ENCODE results near the gene FOXL2.

Gene FOXL2

GRCh38 chr3:138938056-138938876 is 8.7 kb downstream of the FOXL2 start:
- no peaks in the 10 kb centered on the region for H4K20me1 ChIP-seq (ENCODE audit: insufficient read depth, low read length)
- peaks cover 2% of the 10 kb centered on the region; the same call in 1 of the 2 replicates for H3K27me3 ChIP-seq (ENCODE audit: insufficient read depth, low read length)
- H3K27ac ChIP-seq (ENCODE audit: low read depth, low read length, poor library complexity, severe bottlenecking): no peak overlapping the region
- H3K36me3 ChIP-seq (ENCODE audit: insufficient read depth, low read length): no peaks in the 10 kb centered on the region
- H3K9ac ChIP-seq (ENCODE audit: low read length): no peak overlapping the region
- no peaks in the 10 kb centered on the region for H3K9me2 ChIP-seq (ENCODE audit: low read depth, low read length)
- peaks cover 8% of the 10 kb centered on the region for H3K4me1 ChIP-seq (ENCODE audit: insufficient read depth, low read length, severe bottlenecking)
- H3K4me3 ChIP-seq (ENCODE audit: low read depth, low read length, poor library complexity, severe bottlenecking): no peak overlapping the region
- no peak overlapping the region for H3K4me2 ChIP-seq (ENCODE audit: low read length)
- H2AFZ ChIP-seq (ENCODE audit: low read length): no peak overlapping the region
- H3F3A ChIP-seq (ENCODE audit: insufficient read depth, low read length): no peaks in the 10 kb centered on the region
- H3K79me2 ChIP-seq (ENCODE audit: insufficient read depth, low read length): no peaks in the 10 kb centered on the region
- TF ChIP-seq EZH2 (IDR thresholded peaks at IDR 0.05; ENCODE audit: borderline replicate concordance, low read length) (no peak), CTCF (IDR thresholded peaks at IDR 0.05; ENCODE audit: low read length) (no peak)
- H3K9me3 ChIP-seq (ENCODE audit: low read length): no peaks in the 10 kb centered on the region

GRCh38 chr3:138937690-138938055 is 9.3 kb downstream of the FOXL2 start:
- Histone ChIP-seq H3K4me1 (ENCODE audit: insufficient read depth, low read length, severe bottlenecking) (peaks cover 8% of the 10 kb centered on the region), H3K9me2 (ENCODE audit: low read depth, low read length) (no peaks in the 10 kb centered on the region), H3K9ac (ENCODE audit: low read length) (no peak overlapping the region), H3F3A (ENCODE audit: insufficient read depth, low read length) (no peaks in the 10 kb centered on the region), H3K79me2 (ENCODE audit: insufficient read depth, low read length) (no peaks in the 10 kb centered on the region), H3K36me3 (ENCODE audit: insufficient read depth, low read length) (no peaks in the 10 kb centered on the region), H3K9me3 (ENCODE audit: low read length) (no peaks in the 10 kb centered on the region), H2AFZ (ENCODE audit: low read length) (no peak overlapping the region), H3K27me3 (ENCODE audit: insufficient read depth, low read length) (peaks cover 2% of the 10 kb centered on the region; the same call in 1 of the 2 replicates), H3K27ac (ENCODE audit: low read depth, low read length, poor library complexity, severe bottlenecking) (no peak overlapping the region), H4K20me1 (ENCODE audit: insufficient read depth, low read length) (no peaks in the 10 kb centered on the region), H3K4me2 (ENCODE audit: low read length) (no peak overlapping the region), H3K4me3 (ENCODE audit: low read depth, low read length, poor library complexity, severe bottlenecking) (no peak overlapping the region)
- no peak for TF ChIP-seq EZH2 (IDR thresholded peaks at IDR 0.05; ENCODE audit: borderline replicate concordance, low read length)
- TF ChIP-seq CTCF (IDR thresholded peaks at IDR 0.05; ENCODE audit: low read length): no peak

GRCh38 chr3:138936741-138937689 is 9.9 kb downstream of the FOXL2 start:
- H3K36me3 ChIP-seq (ENCODE audit: insufficient read depth, low read length): no peaks in the 10 kb centered on the region
- no peaks in the 10 kb centered on the region for H3K9me3 ChIP-seq (ENCODE audit: low read length)
- H3K4me3 ChIP-seq (ENCODE audit: low read depth, low read length, poor library complexity, severe bottlenecking): no peak overlapping the region
- peak overlapping the region; percentile 90; the same call in 1 of the 2 replicates for H3K4me2 ChIP-seq (ENCODE audit: low read length)
- H4K20me1 ChIP-seq (ENCODE audit: insufficient read depth, low read length): no peaks in the 10 kb centered on the region
- H3K4me1 ChIP-seq (ENCODE audit: insufficient read depth, low read length, severe bottlenecking): peaks cover 8% of the 10 kb centered on the region
- H3K9me2 ChIP-seq (ENCODE audit: low read depth, low read length): no peaks in the 10 kb centered on the region
- H3K9ac ChIP-seq (ENCODE audit: low read length): no peak overlapping the region
- H3K79me2 ChIP-seq (ENCODE audit: insufficient read depth, low read length): no peaks in the 10 kb centered on the region
- no peaks in the 10 kb centered on the region for H3F3A ChIP-seq (ENCODE audit: insufficient read depth, low read length)
- no peak overlapping the region for H3K27ac ChIP-seq (ENCODE audit: low read depth, low read length, poor library complexity, severe bottlenecking)
- H2AFZ ChIP-seq (ENCODE audit: low read length): no peak overlapping the region
- no peak for TF ChIP-seq EZH2 (IDR thresholded peaks at IDR 0.05; ENCODE audit: borderline replicate concordance, low read length)
- TF ChIP-seq CTCF (IDR thresholded peaks at IDR 0.05; ENCODE audit: low read length): no peak
- no peaks in the 10 kb centered on the region for H3K27me3 ChIP-seq (ENCODE audit: insufficient read depth, low read length)
